Esophagus squamous epithelium (tissue), 4 donors: Measurements from ENCODE around the gene CCNI.

Experiments
- POLR2A ChIP-seq, 4 donors: fragments of 450-650 bp; IDR thresholded peaks; one replicate each; pipeline ENCODE4 v1.6.1; 2017; ENCODE audit warnings: antibody characterized with exemption in 4 of 4, mild to moderate bottlenecking in 4 of 4, moderate library complexity in 3 of 4
- TF ChIP-seq, protein P1 (sequence below), 6 experiments: fragments of 450-650 bp in 4 of 6; fragments of 200-600 bp in 2 of 6; sonication (generic) in 2 of 6; IDR thresholded peaks; one replicate each; pipeline ENCODE4 v1.5.1; 2016 to 2019; ENCODE audit warnings: antibody characterized with exemption in 6 of 6, mild to moderate bottlenecking in 4 of 6, moderate library complexity in 4 of 6

DNA sequence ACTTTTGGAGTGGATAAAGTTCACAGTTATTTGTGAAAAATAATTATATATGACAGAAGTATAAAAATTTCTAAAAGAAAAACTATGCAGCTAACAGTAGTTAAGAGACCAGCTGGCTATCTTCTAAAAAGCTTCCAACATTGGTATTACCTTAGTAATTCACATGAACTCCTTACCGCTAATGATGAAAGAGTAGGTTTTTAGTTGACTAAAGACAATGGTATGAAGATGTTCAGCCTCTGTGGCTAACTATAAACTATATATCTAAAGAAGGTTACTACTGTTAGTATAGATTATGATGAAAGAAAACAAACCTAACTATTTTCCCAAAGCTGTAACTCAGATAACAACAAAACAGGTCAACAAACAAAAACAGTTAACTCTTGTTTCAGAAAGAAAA is 10.4 kb downstream of the CCNI start:
- TF ChIP-seq, protein P1, sequence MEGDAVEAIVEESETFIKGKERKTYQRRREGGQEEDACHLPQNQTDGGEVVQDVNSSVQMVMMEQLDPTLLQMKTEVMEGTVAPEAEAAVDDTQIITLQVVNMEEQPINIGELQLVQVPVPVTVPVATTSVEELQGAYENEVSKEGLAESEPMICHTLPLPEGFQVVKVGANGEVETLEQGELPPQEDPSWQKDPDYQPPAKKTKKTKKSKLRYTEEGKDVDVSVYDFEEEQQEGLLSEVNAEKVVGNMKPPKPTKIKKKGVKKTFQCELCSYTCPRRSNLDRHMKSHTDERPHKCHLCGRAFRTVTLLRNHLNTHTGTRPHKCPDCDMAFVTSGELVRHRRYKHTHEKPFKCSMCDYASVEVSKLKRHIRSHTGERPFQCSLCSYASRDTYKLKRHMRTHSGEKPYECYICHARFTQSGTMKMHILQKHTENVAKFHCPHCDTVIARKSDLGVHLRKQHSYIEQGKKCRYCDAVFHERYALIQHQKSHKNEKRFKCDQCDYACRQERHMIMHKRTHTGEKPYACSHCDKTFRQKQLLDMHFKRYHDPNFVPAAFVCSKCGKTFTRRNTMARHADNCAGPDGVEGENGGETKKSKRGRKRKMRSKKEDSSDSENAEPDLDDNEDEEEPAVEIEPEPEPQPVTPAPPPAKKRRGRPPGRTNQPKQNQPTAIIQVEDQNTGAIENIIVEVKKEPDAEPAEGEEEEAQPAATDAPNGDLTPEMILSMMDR (IDR thresholded peaks at IDR 0.05): no peak
- no peak for TF ChIP-seq POLR2A (IDR thresholded peaks at IDR 0.05)
